22Rv1 (cell line): ENCODE measurements around the gene TWSG1.

Experiments used
- H3K27ac ChIP-seq: fragments of 450-650 bp; 2 replicates; pipeline ENCODE4 v1.5.1; 2017
- CTCF ChIP-seq: fragments of 450-650 bp; IDR thresholded peaks from 2 replicates; pipeline ENCODE4 v1.5.1; 2017; ENCODE audit warnings: mild to moderate bottlenecking
- ZFX ChIP-seq: fragments of 450-650 bp; IDR thresholded peaks from 2 replicates; pipeline ENCODE4 v1.6.1; 2017; ENCODE audit warnings: antibody characterized with exemption, borderline replicate concordance

The TWSG1 gene

GRCh38 chr18:9296233-9297006, 38.2 kb upstream of the TWSG1 start:
- TF ChIP-seq ZFX (no peak), CTCF (no peak)
- no peak overlapping the region for H3K27ac ChIP-seq

GRCh38 chr18:9297007-9297393, 37.6 kb upstream of the TWSG1 start:
- TF ChIP-seq ZFX: no peak
- no peak for TF ChIP-seq CTCF
- no peak overlapping the region for H3K27ac ChIP-seq

GRCh38 chr18:9304388-9305070, 30.0 kb upstream of the TWSG1 start:
- no peak for TF ChIP-seq ZFX
- TF ChIP-seq CTCF: no peak
- H3K27ac ChIP-seq: no peak overlapping the region

- TF ChIP-seq ZFX (no peak), CTCF (no peak)
- no peak overlapping the region for H3K27ac ChIP-seq
Observed at GRCh38 chr18:9319333-9319732, 15.2 kb upstream of the TWSG1 start.

GRCh38 chr18:9321017-9321452, 13.5 kb upstream of the TWSG1 start:
- H3K27ac ChIP-seq: no peak overlapping the region
- no peak for TF ChIP-seq CTCF
- no peak for TF ChIP-seq ZFX

- TF ChIP-seq CTCF (no peak), ZFX (no peak)
- no peak overlapping the region for H3K27ac ChIP-seq
Observed at GRCh38 chr18:9321736-9322135, 12.8 kb upstream of the TWSG1 start.

- TF ChIP-seq ZFX (no peak), CTCF (no peak)
- no peak overlapping the region for H3K27ac ChIP-seq
Observed at GRCh38 chr18:9322744-9323143, 11.8 kb upstream of the TWSG1 start.
